HG03460 (cell line): ENCODE measurements around the gene AKNA.

Experiments
- ATAC-seq: cut with Tn5 transposase; IDR thresholded peaks from one replicate; pipeline ENCODE4 v1.9.1; 2021; ENCODE audit not compliant: unreplicated experiment

Gene AKNA, protein sequence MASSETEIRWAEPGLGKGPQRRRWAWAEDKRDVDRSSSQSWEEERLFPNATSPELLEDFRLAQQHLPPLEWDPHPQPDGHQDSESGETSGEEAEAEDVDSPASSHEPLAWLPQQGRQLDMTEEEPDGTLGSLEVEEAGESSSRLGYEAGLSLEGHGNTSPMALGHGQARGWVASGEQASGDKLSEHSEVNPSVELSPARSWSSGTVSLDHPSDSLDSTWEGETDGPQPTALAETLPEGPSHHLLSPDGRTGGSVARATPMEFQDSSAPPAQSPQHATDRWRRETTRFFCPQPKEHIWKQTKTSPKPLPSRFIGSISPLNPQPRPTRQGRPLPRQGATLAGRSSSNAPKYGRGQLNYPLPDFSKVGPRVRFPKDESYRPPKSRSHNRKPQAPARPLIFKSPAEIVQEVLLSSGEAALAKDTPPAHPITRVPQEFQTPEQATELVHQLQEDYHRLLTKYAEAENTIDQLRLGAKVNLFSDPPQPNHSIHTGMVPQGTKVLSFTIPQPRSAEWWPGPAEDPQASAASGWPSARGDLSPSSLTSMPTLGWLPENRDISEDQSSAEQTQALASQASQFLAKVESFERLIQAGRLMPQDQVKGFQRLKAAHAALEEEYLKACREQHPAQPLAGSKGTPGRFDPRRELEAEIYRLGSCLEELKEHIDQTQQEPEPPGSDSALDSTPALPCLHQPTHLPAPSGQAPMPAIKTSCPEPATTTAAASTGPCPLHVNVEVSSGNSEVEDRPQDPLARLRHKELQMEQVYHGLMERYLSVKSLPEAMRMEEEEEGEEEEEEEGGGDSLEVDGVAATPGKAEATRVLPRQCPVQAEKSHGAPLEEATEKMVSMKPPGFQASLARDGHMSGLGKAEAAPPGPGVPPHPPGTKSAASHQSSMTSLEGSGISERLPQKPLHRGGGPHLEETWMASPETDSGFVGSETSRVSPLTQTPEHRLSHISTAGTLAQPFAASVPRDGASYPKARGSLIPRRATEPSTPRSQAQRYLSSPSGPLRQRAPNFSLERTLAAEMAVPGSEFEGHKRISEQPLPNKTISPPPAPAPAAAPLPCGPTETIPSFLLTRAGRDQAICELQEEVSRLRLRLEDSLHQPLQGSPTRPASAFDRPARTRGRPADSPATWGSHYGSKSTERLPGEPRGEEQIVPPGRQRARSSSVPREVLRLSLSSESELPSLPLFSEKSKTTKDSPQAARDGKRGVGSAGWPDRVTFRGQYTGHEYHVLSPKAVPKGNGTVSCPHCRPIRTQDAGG (N-terminal part only)

DNA sequence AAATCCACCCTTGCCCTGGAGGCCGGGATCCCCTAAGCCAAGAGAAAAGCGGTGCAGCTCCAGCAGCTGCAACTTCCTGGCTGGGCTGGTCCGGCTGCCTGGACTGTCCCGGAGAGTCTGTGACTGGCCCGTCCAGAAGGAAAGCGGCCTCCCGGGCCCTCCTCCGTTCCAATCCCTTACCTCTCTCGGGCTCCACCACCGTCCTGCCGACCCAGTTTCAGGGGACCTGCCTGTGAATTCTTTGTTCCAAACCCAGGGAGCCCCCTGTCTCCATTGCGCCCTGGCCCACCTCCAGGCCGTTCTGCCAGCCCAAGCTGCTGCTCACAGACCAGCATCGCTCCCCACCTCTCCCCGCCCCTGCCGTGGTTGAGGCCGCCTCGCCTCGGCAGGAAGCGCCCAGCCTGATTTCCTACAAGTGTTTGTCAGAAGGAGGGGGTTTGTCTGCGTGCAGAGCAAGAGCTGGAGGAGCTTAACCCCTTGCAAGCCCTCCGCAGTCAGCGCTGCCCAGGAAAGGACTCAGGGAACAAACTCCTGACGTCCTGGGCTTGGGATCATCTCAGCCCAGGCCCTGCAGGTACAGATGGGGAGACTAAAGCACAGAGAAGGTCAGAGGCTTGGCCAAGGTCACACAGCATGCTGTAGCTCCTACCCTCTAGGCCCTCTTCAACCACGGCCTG is at the start of gene AKNA:
TSS of gene AKNA (minus strand) at position 303 of the 677 bp plus-strand sequence. CDS start 6,649 bp downstream, outside the sequence.
- peak; percentile 26 for ATAC-seq

DNA sequence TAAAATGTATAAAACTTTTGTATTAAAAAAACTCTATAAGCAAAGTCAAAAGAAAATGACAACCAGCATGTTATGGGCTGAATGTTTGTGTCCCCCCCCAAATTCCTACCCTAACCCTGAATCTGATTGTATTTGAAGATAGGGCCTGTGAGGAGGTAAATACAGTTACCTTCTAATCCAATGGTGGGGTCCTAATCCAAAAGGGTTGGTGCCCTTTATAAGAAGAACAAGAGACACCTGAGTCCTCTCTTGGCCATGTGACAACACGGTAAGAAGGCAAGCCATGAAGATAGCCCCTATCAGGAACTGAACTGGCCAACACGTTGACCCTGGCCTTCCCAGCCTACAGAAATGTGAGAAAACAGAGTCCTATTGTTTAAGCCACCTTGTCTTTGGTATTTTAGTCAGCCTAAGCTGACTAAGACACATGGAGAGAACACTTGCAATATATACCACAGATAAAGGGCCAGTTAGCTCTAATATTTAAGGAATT is 49.7 kb upstream of the AKNA start:
- ATAC-seq, result no peak

DNA sequence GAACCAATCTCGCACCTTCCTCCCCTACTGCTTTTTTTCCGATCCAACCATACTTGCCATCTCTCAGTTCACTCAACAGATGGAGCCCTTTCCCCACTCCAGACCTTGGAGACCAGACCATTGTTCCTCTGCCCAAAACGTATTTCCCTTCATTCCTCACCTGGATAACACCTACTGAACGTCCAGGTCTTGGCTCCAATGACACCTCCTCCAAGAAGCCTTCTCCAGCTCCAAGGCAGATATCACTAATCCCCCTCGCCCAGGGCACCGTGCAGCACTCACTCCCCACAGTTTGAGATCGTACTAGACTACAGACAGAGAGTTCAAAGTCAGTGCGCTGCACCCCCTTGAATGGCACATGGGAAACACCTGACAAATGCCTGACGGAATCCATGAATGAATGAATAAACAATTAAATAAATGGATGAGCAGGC is 47.1 kb upstream of the AKNA start:
- no peak for ATAC-seq

DNA sequence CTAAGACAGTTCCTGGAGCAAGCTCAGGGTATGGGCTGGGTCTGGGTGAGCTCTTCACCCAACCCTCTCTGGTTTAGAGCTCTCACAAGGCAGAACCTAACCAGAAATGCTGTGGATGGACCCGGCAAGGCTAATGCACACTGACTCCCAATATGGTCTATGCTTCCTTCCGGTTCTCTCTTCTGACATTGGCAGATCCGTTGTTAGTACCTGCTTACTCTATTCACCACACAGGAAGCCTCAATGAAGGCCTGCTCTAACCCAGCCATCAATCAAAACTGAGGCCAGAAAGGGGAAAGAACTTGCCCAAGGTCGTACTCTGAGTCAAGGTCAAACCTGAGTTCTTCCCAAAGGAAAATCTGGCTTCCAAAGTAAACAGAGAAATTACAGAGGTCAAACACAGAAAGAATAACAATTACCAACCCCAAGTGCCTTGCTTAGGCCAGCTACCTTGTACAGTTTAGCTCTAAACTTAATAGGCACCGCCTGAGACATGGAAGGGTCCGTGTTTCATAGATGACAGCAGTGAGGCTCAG is 46.0 kb upstream of the AKNA start:
- no peak for ATAC-seq

DNA sequence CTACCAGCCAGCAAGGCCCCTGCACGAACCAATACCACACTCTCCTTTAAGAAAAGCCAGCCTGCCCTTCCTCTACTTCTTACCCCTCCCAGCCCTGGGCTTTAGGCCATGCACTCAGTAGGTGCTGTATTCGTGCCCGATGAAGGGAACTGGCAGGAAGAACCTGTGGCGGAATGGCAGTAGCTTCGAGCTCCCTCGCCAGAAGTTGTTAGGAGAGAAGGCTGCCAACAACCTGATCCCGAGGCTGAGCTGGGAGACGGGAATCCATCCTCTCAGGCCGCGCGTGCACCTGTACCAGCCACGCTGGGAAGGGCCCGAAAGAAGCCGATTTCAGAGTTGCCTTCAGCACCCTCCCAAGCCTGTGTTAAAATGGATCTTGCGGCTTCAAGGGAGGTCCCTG is 45.3 kb upstream of the AKNA start:
- ATAC-seq, result no peak

DNA sequence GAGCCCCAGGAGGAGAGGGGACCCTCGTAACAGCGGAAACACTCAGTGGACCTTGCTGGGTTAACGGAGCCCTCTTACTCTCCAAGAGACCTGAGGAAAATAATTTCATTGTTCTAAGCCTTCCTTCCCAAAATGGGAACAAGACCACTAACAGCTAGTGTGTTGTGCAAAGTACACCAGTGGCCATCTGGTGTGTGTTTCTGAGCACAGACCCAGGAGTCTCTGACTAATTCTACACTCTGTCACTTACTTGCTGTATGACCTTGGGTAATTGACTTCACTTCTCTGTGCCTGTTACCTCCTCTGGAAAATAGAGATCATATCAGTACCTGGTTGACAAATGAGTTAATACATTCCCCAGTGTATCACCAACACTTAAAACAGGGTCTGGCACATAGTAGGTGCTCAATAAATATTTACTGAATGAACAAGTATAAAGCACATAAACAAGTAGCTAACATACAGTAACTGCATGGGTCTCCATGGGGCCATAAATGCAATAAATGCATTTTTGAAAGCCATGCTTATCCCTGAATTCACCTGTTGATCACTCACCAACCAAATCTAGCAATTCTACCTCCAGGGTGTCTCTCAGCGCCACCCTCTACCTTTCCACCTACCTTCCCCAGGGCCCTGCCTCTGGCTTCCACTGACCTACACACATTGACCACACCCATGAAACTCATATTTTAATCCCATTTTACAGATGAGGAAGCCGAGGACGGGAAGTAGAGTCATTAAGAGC is 44.7 kb upstream of the AKNA start:
- no peak for ATAC-seq

DNA sequence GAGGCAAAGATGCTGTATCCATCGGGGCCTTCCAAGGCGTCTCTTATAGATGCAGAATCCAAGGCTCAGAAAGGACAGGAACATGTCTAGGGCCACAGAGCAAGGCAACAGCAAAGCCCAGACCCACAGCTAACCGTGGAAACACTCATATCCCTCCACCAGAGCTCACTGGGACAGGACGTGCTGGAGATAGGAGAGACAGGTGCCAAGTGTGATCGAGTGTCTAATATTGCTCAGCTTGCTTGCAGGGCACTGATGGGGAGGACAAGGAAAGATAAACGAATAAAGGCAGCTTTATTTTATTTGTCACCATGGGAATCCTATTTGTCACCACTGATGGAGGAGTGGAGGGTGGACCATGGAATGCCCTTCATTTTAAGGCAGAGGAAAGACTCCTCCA is 44.0 kb upstream of the AKNA start:
- no peak for ATAC-seq

DNA sequence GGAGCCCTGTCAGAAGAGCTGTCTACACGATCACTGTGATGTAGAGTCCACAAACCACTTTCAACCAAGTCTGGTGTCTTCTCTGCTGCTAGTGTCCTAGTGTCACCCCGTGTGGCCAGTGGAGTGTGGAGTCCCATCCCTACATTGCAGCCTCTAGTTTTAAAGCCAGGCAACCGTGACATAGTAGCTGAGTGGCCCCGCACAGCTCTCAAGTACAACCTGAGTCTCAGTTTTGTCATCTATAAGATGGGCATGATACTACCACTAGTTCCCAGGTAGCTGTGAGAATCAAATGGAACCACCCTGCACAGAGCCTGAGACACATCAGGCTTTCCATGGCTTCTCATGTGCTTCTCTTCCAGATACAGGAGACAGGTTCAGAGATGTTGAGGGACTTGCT is 43.2 kb upstream of the AKNA start:
- ATAC-seq, result no peak

DNA sequence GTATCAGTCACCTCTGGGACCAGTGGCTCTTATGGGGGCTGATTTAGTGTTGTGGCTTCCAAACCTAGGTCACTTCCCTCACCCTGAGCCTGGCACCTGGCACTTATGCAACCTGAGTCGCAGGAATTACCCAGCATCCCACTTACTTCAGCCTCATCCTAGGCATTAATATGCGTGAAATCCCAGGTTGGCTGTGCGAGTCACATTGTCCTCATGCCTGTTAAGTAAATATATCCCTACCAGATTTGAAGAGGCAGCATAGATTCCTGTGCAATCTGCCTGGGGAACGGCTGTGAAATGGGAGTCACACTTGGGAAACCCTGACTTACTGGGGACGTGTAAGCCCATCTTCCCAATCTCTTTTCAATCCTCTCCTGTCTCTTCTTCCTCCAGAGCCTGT is 42.7 kb upstream of the AKNA start:
- no peak for ATAC-seq

DNA sequence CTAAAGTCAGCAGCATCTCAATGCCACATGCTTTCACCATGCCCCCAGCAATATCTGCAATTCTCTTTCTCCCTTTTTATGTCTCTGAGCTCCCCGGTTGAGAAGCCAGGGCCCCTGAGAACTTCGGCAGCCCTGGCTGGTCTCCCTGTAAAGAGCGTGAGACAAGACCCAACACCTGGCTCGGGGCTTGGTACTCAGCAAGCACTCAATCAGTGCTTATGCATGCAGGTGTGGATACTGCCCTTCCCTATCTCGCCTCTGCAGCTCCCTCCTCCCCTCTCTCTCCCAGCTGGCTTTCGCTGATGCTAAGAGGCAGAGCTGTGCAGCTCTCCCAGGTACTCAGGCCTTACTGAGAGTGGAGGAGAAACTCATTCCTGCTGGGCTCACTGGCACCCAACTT is 41.7 kb upstream of the AKNA start:
- ATAC-seq, result no peak

DNA sequence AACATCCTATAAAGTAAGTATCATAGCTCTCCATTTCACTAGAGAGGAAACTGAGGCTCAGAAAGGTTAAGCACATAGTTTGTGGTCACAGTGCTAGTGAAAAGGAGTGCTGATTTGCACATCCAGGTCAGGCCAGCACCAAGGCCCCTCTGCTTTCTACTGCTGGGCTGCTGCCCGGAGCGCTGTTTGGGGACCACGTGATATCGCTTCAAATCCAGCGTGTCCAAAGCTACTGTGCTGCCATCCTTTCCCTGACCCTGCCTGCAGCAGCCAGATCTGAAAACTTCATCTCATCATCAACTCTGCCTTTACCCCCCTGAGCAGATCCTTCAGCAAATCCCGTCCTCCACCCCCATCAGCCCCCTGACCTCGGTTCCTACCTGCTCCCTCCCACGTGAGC is 40.7 kb upstream of the AKNA start:
- no peak for ATAC-seq

DNA sequence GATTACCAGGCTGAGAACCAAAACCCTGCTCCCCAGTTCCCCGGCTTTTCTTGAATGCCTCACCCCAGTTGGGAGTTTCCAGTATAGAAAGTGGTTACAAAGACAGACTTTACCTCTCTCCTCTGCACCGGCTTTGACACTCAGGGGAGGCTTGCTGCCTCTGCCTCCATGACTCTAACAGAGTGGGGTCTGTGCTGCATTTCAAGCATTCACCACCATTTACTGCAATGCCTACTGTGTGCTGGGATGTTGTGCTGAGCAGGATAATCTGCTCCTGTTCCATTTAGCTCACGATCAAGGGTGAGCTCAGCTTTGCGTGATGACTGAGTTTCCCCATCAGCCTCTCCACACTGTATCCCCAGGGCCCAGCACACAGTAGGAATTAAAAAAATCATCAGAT is 39.9 kb upstream of the AKNA start:
- no peak for ATAC-seq

DNA sequence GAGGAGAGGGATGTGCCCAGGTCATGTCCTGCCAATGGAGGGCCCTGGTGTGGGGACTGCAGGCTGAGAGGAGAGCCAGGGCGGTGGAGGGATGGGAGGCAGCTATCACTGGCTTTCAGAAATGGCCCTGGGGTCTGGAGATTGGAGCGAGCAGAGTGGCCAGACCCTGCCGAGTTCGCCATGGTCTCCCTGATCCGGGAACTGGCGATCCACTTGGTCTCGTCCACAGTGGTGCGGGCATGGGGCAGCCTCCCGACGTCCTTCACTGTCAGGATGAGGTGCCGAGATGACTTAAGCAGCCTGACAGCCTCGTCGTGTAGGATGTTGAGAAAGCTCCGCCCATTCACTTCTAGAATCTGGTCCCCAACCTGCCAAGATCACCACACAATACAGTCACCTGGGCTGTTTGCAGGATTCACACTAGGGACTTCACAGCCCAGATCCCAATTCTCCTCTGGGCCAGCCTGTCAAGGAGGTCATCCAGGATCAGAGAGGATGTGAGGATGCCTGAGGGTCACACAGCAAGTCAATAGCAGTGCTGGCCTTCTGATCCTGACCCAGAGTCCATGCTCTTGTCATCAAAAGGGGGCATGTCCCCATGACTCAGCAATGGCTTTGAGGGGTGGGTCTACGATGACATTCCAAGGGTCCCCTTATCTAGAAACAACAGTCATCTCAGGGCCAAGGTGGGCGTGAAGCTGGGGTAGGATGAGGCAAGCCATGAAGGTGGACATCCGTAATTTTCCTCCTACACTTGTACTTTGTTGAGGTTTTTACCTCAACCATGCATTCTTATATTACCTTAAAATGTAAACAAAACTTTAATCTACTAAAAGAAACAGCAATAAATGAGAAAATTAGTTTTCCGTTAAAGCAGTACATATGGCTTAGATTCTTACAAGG is 38.5 kb upstream of the AKNA start:
- no peak for ATAC-seq

DNA sequence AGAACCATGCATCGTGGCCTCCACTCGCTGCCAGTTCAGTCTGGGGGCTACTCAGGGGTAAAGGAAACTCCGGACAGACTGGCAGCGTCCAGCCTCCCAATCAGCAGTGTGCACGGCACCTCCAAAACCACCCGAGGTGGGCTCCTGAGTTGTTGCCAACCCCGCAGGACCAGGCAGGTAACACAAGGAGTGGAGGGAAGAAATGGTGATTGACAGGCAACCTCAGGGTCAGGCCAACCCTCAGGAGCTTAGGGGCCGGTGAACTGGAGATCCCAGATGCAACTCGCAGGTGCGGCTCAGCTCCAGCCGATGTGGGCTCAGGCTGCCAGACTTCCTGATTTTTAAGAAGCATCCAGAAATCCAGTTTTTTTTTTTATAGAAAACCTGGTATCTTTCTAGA is 37.3 kb upstream of the AKNA start:
- no peak for ATAC-seq

DNA sequence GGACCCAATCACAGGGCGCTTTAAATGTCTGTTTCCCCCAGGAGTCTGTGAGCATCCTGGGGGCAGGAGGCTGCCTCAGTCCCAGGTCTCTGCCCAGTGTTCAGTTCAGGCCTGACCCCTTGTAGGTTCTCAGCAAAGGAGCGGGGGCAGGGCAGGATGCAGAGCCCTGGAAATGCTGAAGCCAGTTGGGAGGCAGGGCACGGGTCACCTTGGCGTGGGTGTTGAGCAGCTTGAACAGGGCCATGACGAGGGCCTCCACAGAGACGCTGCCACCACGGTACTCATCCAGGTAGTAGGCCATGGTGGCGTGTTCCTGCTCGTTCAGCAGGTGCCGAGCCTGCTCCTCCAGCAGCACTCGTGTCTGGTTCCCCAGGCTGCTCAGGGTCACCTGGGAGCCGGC is 36.3 kb upstream of the AKNA start:
- no peak for ATAC-seq

DNA sequence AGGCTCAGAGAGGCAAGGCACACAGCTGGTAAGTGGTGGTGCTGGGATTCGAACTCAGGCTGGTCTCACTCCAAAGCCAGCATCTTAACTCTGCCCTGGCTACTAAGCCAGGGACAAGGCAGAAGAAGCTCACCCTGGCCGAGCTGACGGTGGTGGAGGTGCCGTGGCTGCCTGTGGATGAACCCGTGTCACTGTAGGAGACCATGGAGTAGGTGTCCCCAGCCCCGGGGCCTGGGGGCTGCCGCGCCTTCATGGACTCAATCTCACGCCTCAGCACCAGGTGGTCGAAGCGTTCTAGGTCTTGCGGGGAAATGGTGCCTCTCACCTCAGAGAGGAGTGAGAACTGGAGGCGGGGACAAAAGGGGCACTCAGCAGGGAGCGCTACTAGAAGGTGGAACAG is 35.4 kb upstream of the AKNA start:
- ATAC-seq, result no peak

DNA sequence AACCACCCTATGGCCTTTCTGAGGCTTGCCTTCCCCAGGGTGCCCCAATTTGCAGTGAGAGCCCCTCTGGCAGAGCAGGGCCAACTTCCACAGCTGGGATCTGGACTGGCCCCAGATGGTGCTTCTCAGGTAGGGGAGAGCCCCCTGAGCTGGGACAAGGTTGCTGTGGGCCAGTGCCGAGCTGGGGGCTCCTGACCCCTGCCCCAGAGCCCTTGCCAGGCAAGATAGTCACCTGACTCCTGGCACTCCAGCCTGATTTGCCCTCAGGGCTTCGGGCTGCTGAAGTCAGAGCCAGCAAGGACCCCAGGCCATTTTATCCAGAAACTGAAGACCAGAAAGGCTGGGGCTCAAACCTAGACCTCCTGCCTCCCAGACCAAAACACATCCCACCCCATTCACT is 33.4 kb upstream of the AKNA start:
- no peak for ATAC-seq

DNA sequence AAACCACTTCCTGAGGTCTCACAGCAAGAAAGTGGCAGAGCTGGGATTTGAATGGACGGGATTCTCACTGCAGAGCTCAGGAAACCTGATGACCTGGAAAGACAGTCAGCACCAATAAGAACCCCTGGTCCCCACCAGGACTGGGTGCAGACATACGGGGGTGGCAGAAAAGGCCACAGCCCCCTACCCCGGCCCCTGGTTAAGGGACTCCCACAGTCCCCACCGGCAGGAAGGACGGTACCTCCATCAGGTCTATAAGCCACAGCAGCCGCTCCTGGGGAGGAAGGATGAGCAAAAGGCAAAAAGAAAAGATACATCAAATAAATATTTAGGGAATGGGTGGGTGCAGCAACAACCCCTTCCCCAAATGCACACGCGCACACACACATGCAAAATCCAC is 32.0 kb upstream of the AKNA start:
- ATAC-seq, result no peak

DNA sequence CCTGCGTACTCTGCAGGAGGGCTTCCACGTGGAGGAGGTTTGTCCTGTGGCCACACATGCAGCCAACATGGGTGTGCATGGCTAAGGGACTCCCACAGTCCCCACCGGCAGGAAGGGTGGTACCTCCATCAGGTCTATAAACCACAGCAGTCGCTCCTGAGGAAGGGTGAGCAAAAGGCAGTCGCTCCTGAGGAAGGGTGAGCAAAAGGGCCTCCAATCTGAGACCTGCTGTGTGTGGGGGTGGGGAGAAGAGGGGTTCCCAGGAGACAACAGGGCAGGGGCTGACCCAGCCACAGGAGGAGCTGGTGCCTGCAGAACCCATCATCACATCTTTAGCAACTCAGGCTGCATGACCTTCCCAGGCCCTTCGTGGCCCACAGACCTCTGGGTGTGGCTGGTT is 30.3 kb upstream of the AKNA start:
- no peak for ATAC-seq
